Measurements from ENCODE around the gene GFOD2. TPM values are rescaled to one million over a fixed set of nuclear protein-coding genes. Genes with fewer than 3 reads are reported as not detected.
A peak's percentile ranks its signal among the peaks of the same experiment; 100 is the strongest.

GFOD2 gene
- total RNA-seq, 1 donor from 2014 or later, result 68.8 TPM

- no peak for DNase-seq (ENCODE audit: low read depth in 2 of 2)
Observed at GRCh38 chr16:67731753-67732095, 12.6 kb upstream of the GFOD2 start.

DNA sequence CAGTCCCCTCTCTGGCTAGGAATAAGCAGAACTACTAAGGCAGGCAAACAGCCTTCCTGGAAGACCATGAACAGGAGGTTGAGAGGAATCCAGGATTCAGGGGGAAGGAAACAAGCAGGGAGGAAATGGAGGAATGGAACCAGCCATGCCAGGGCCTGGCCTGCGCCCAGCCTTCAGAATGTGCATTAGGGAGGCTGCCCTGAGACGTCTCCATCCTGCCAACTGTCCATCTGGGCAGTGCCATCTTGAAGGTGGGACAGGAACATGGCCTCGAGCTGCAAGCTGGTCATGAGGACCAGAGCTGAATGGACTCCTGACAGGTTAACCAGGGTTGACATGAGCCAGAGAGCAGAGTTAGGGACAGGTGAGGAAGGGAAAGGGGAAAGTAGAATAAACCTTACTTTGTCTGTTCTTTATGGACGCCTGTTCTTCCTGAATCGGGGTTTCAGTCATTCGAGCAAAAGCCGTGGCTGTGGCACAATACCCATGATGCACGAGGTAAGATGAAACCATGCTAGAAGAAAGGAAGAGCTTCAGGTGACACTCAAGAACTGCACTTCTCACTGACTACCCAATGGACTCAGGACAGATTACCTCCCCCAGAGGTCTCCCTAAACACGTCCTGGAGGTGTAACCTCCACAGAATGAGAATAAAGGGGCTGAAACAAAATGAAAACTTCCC, 12.1 kb upstream of the GFOD2 start:
- no peak for DNase-seq (ENCODE audit: low read depth in 2 of 2)

- no peak for DNase-seq (ENCODE audit: low read depth in 2 of 2)
Observed at GRCh38 chr16:67730326-67730725, 11.2 kb upstream of the GFOD2 start.

DNA sequence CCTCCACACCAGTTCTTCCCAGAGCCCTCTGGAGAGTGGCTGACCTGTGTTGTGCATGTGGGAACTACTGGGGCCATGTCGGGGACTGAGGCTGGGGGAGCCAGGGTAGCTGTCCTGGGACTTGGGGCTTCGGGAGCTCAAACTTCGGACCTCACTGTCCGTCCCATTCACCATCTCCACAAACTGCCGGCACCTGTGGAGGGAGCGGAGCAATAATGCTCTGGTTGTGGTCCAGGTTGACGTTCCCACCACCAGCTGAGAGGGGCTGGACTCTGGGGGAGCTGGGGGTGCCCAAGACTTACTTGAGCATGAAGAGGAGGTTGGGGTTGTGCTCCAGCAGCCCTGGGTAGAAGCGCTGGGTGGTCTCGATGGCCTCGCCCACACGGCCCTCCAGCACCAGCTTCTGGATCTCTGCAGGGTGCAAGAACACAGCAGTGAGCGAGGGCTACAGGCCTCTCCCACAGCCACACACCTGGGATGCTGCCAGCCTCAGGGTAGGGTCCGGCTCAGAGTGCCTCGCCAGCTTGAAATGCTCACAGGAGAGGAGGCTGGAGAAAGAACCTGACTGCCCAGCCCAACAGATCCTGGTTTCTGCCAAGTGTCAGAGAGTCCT, 10.6 kb upstream of the GFOD2 start:
- DNase-seq (ENCODE audit: low read depth in 2 of 2), result no peak

DNA sequence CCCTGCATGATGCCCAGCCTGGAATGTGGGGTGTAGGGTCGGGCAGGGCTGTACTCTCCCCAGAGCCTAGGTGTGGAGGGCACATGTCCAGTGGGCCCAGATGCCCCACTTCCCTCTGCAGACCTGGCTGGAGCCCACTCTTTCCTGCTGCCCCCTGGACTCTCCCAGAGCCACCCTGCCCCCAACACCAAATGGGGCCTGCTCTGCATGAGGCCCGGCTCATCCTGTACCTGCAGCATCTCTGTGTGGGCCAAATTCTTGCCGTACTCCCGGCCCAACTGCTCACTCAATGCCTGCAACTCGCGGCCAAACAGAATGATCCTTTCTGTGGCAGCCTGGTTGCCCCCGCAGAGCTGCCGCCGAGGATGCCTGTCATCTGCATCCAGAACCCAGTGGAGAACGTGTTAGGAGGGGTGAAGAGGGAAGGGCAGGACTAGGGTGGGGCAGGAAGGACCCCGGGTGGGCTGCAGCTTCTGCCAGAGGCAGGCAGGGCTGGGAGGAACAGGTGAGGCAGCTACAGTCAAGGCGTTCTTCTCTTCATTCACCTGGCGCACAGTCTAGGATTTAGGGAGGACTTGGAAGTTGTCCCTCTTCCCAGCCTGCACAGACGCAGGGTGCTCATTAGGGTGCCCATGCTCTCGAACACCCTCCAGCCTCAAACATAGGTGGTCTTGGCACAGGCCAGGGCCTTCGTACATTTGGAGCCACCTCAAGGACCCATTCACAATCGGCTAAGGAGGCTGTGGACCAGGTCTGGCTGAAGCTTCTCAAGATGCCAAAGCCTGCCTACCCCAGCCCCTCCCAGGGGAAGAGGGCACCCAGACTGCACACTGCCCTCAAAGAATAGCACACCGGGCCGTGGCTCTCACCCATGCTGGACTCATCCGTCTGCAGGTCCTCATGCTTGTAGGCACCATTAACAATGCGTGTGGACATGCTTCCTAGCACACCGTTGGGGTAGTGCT, 8.7 kb upstream of the GFOD2 start:
- no peak for DNase-seq (ENCODE audit: low read depth in 2 of 2)

- DNase-seq (ENCODE audit: low read depth in 2 of 2), result peak in 1 of 2 donors; percentile 69
Observed at GRCh38 chr16:67726106-67727034, 7.3 kb upstream of the GFOD2 start.

GRCh38 chr16:67723911-67724305, 4.8 kb upstream of the GFOD2 start:
- no peak for DNase-seq (ENCODE audit: low read depth in 2 of 2)

- no peak for DNase-seq (ENCODE audit: low read depth in 2 of 2)
Observed at GRCh38 chr16:67723151-67723910, 4.2 kb upstream of the GFOD2 start.

- no peak for DNase-seq (ENCODE audit: low read depth in 2 of 2)
Observed at GRCh38 chr16:67720236-67720635, 1.1 kb upstream of the GFOD2 start.

GRCh38 chr16:67719778-67720144, 645 bp upstream of the GFOD2 start:
- peak; percentile 49 to 50 for DNase-seq (ENCODE audit: low read depth in 2 of 2)

DNA sequence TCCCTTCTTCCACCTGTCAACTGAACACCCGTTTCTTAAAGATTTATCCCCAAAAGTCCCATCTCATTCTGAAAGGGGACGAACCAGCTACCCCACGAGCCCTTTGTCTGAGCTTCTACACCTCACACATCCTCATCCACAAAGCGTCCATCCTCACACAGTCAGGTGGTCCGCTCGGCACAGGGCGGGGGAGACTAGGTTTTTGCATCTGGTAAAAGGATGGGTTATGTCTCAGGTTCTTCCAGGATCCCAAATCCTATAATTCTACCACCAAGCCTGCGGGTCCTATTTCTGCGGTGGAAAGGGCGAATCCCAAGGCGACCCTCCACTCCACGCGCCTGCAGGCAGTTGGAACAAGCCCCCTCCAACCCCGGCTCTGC, 458 bp downstream of the GFOD2 start:
- peak in 1 of 2 donors; percentile 13 for DNase-seq (ENCODE audit: low read depth in 2 of 2)

GRCh38 chr16:67716097-67716496, 3.0 kb downstream of the GFOD2 start:
- DNase-seq (ENCODE audit: low read depth in 2 of 2), result no peak

DNA sequence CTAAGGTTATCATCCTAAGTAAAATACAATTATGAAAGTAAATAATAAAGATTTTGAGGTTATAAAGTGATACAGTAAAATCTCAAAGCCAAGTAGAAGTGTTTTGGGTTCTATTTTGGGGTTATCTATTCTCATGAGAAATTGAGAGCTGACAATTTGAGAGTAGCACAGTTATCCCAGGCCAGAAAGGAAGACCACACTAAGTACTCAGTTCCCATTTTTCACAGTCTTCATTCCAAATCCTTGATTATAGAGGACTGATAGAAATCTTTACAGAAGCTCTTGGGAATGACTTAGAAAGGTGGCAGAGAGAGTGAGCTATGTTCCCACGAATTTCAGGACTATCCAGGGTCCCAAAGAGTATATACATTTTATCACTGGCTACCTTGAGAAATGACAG, 4.6 kb downstream of the GFOD2 start:
- no peak for DNase-seq (ENCODE audit: low read depth in 2 of 2)

GRCh38 chr16:67713647-67714273, 5.4 kb downstream of the GFOD2 start:
- DNase-seq (ENCODE audit: low read depth in 2 of 2), result peak in 1 of 2 donors; percentile 14

DNA sequence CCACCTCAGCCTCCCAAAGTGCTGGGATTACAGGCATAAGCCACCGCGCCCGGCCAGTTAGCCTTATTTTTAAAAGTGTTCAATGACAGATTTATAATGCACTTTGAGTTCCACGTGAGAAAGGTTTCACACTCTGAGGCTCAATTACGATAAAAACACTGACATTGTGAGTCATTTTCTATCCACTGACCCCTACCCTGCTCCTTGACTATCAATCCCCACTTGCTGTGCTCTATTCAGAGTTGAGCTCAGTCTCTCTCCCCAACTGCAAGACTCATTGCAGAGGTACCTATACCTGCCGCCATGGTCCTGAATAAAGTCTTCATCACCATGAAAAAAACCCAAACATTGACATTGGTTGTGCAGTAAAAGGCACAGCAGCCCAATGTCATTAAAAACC, 8.5 kb downstream of the GFOD2 start:
- DNase-seq (ENCODE audit: low read depth in 2 of 2), result no peak

GRCh38 chr16:67709050-67709449, 10.1 kb downstream of the GFOD2 start:
- DNase-seq (ENCODE audit: low read depth in 2 of 2), result no peak

GRCh38 chr16:67708368-67708771, 10.7 kb downstream of the GFOD2 start:
- DNase-seq (ENCODE audit: low read depth in 2 of 2), result peak in 1 of 2 donors; percentile 17

- DNase-seq (ENCODE audit: low read depth in 2 of 2), result no peak
Observed at GRCh38 chr16:67707790-67708189, 11.3 kb downstream of the GFOD2 start.

GRCh38 chr16:67707210-67707609, 11.9 kb downstream of the GFOD2 start:
- DNase-seq (ENCODE audit: low read depth in 2 of 2), result no peak

DNA sequence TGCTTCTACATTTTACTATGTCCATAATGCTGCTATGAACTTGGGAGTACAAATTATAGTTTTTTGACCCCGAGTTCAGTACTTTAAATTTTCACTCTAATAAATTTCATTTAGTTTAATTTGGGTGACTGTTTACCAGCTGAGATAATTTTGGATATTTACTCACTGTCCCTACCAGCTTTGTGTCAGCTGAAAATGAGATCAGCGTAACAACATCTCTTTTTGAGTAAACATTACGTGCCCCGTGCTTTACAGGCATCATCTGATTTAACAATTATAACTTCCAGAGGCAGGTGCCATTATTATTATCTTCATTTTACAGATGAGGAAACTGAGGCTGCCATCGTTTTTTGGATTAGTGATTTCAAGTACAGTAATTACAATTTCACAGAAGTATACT, 15.0 kb downstream of the GFOD2 start:
- no peak for DNase-seq (ENCODE audit: low read depth in 2 of 2)

Data from lung microvascular endothelial cell (primary cell).